Upper lobe of right lung (tissue), 1 donor: ENCODE measurements around the gene AFG1L. TPM values are rescaled to one million over a fixed set of nuclear protein-coding genes. Genes with fewer than 3 reads are reported as not detected.

Source experiments
- ATAC-seq: fragments of 200-7000 bp; cut with Tn5 transposase; one replicate; pipeline ENCODE4 v1.9.1; 2020; ENCODE audit warnings: mild to moderate bottlenecking, moderate library complexity
- DNase-seq: peaks from one replicate; pipeline ENCODE4 v3.0.0-alpha.2; 2020
- H3K27ac ChIP-seq: fragments of 200-600 bp; one replicate; pipeline ENCODE4 v1.8.0; 2022
- H3K27me3 ChIP-seq: fragments of 200-600 bp; one replicate; pipeline ENCODE4 v1.8.0; 2022; ENCODE audit warnings: mild to moderate bottlenecking
- H3K36me3 ChIP-seq: fragments of 200-600 bp; one replicate; pipeline ENCODE4 v1.8.0; 2022
- H3K4me1 ChIP-seq: fragments of 200-600 bp; one replicate; pipeline ENCODE4 v1.8.0; 2022
- H3K4me3 ChIP-seq: fragments of 200-600 bp; one replicate; pipeline ENCODE4 v1.8.0; 2022; ENCODE audit warnings: mild to moderate bottlenecking
- H3K9me3 ChIP-seq: fragments of 200-600 bp; one replicate; pipeline ENCODE4 v1.8.0; 2022
- CTCF ChIP-seq: fragments of 200-600 bp; IDR thresholded peaks from one replicate; pipeline ENCODE4 v1.8.0; 2022; ENCODE audit warnings: antibody characterized with exemption
- intact Hi-C: fragments of 100-400 bp; cut with DNase I; formaldehyde crosslinking; loops from one replicate; pipeline ENCODE4 v1.11.0; 2022
- total RNA-seq: library from RNA; stranded (reverse); fragmentation: NEBNext Ultra II Directional; extraction: Animal tissue kit (Norgen Biotek cat#: 25700); gene quantifications from one replicate; pipeline ENCODE4 v1.2.1, GENCODE V29; 2021
- donor health status: DM: no; HTN: yes; CAD: no; lungs with severe emphysema.

Gene AFG1L
- total RNA-seq, 1 donor from 2014 or later: 7.7 TPM

GRCh38 chr6:108523697-108524096 lies 228.8 kb downstream of the AFG1L start:
- ATAC-seq (no peak), DNase-seq (no peak)
- no peak for TF ChIP-seq CTCF
- intact Hi-C loops: loop anchor here (10.0 kb wide), 1 partner anchor 409 kb away; no protein-coding TSS in a partner anchor
- Histone ChIP-seq H3K27ac (no peak overlapping the region), H3K4me3 (no peak overlapping the region), H3K36me3 (no peaks in the 10 kb centered on the region), H3K9me3 (no peaks in the 10 kb centered on the region), H3K4me1 (no peaks in the 10 kb centered on the region), H3K27me3 (no peaks in the 10 kb centered on the region)

- intact Hi-C loops: loop anchor here (10.0 kb wide), 1 partner anchor 410 kb away; no protein-coding TSS in a partner anchor
- no peak for TF ChIP-seq CTCF
- DNase-seq (no peak), ATAC-seq (no peak)
- Histone ChIP-seq H3K27ac (no peak overlapping the region), H3K27me3 (no peaks in the 10 kb centered on the region), H3K4me3 (no peak overlapping the region), H3K4me1 (no peaks in the 10 kb centered on the region), H3K36me3 (no peaks in the 10 kb centered on the region), H3K9me3 (no peaks in the 10 kb centered on the region)
Observed at GRCh38 chr6:108524528-108525248, 229.8 kb downstream of the AFG1L start.

- no peak overlapping the region for H3K27ac ChIP-seq
- no peaks in the 10 kb centered on the region for H3K4me1 ChIP-seq
- no peaks in the 10 kb centered on the region for H3K9me3 ChIP-seq
- H3K36me3 ChIP-seq: no peaks in the 10 kb centered on the region
- intact Hi-C loops: loop anchor here (10.0 kb wide), 1 partner anchor 412 kb away; no protein-coding TSS in a partner anchor
- no peak overlapping the region for H3K4me3 ChIP-seq
- ATAC-seq (peak; percentile 78), DNase-seq (no peak)
- TF ChIP-seq CTCF: peak; percentile 82
- H3K27me3 ChIP-seq: no peaks in the 10 kb centered on the region
Observed at GRCh38 chr6:108526739-108527174, 231.9 kb downstream of the AFG1L start.

GRCh38 chr6:108528878-108529277 lies 234.0 kb downstream of the AFG1L start:
- no peaks in the 10 kb centered on the region for H3K36me3 ChIP-seq
- H3K4me1 ChIP-seq: no peaks in the 10 kb centered on the region
- H3K27me3 ChIP-seq: no peaks in the 10 kb centered on the region
- DNase-seq (no peak), ATAC-seq (no peak)
- intact Hi-C loops: loop anchor here (10.0 kb wide), 1 partner anchor 414 kb away; no protein-coding TSS in a partner anchor
- no peaks in the 10 kb centered on the region for H3K9me3 ChIP-seq
- no peak overlapping the region for H3K27ac ChIP-seq
- TF ChIP-seq CTCF: no peak
- no peak overlapping the region for H3K4me3 ChIP-seq

- intact Hi-C loops: no loop called here
- Histone ChIP-seq H3K27ac (no peak overlapping the region), H3K4me1 (no peaks in the 10 kb centered on the region), H3K27me3 (no peaks in the 10 kb centered on the region), H3K4me3 (no peak overlapping the region), H3K36me3 (no peaks in the 10 kb centered on the region), H3K9me3 (no peaks in the 10 kb centered on the region)
- ATAC-seq (no peak), DNase-seq (no peak)
- TF ChIP-seq CTCF: no peak
Observed at GRCh38 chr6:108531332-108531731, 236.5 kb downstream of the AFG1L start.
